ENCODE results near the gene CDH13.

DNA sequence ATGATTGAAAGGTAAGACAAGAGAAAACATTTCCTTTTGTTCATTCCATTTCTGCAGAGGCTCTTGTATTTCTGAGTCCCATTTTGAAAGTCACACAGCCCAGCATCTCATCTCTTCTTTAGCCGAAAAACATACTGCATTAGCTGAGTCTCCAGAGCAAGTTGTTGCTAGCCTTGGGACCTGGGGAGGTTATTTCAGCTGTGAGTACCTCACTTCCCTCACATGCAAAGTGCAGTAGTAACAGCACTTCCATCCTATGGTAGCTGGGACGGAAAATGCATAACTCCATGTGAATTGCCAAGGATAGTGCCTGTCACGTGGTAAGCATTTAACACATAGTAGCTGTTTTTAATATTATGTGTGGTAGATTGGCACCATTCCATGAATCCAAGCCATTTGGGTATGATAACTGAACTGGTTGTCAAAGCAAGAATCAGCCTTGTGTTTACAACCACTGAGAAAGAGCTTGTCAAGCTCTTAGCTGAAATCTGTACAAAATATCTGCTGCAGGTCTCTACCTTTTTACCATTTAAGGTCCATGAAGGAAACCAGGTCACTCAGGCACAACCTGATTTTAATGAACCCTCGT is 345.7 kb downstream of the CDH13 start:
- no peak for TF ChIP-seq CTCF (IDR thresholded peaks at IDR 0.05; ENCODE audit: borderline replicate concordance, extremely low read depth, low read length, poor library complexity, severe bottlenecking)
- TF ChIP-seq EZH2 (IDR thresholded peaks at IDR 0.05; ENCODE audit: borderline replicate concordance, low read depth, low read length, severe bottlenecking): no peak
